Vagina (tissue), 2 donors: ENCODE results near the gene ADCY5.

ENCODE experiments used
- POLR2AphosphoS5 ChIP-seq, 2 donors: sonication (generic); formaldehyde crosslinking; IDR thresholded peaks; one replicate each; pipeline ENCODE4 v1.9.0; 2017; ENCODE audit warnings: antibody characterized with exemption in 2 of 2, mild to moderate bottlenecking in 2 of 2, low read depth in 1 of 2; ENCODE audit not compliant: insufficient read depth in 1 of 2
- TF ChIP-seq, protein P1 (sequence below), 3 experiments: fragments of 450-650 bp in 2 of 3; fragments of 200-600 bp in 1 of 3; sonication (generic) in 1 of 3; IDR thresholded peaks; one replicate each; pipeline ENCODE4 v1.5.1; 2017 to 2019; ENCODE audit warnings: antibody characterized with exemption in 3 of 3, mild to moderate bottlenecking in 2 of 3, moderate library complexity in 2 of 3

DNA sequence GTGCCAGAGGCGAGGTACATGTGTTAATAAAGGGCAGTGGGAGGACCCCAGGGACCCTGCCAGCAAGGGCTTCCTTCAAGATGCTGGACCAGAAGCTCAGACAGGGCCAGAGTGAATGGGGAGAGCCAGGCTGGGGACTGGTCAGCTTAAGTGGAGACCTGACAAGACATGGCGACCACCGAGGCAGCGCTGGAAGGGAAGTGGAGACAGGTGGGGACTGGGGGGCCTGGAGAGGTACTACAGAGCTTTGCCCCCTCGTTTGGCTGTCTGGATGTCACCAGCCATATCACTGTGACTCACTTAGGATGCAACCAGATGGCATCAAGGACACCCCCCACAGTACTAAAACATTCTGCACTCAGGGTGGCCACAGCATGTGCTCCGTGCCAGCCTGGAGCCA is 97.9 kb downstream of the ADCY5 start:
- TF ChIP-seq, protein P1, sequence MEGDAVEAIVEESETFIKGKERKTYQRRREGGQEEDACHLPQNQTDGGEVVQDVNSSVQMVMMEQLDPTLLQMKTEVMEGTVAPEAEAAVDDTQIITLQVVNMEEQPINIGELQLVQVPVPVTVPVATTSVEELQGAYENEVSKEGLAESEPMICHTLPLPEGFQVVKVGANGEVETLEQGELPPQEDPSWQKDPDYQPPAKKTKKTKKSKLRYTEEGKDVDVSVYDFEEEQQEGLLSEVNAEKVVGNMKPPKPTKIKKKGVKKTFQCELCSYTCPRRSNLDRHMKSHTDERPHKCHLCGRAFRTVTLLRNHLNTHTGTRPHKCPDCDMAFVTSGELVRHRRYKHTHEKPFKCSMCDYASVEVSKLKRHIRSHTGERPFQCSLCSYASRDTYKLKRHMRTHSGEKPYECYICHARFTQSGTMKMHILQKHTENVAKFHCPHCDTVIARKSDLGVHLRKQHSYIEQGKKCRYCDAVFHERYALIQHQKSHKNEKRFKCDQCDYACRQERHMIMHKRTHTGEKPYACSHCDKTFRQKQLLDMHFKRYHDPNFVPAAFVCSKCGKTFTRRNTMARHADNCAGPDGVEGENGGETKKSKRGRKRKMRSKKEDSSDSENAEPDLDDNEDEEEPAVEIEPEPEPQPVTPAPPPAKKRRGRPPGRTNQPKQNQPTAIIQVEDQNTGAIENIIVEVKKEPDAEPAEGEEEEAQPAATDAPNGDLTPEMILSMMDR (IDR thresholded peaks at IDR 0.05): no peak
- TF ChIP-seq POLR2AphosphoS5 (IDR thresholded peaks at IDR 0.05; ENCODE audit: insufficient read depth in 1 of 2, low read depth in 1 of 2): no peak
